ENCODE results near the gene SCRN1. TPM values are rescaled to one million over a fixed set of nuclear protein-coding genes. Genes with fewer than 3 reads are reported as not detected.
"Not testable (repeated sequence)": the region's sequence is repeated elsewhere in the genome, so short reads cannot be mapped to it uniquely, and the experiment has no call there.

Gene SCRN1
- total RNA-seq, 2 donors from 2014 or later, result 9.6 to 13.4 TPM

GRCh38 chr7:29972315-29972669, 17.3 kb downstream of the SCRN1 start:
- ATAC-seq (no peak), DNase-seq (no peak)
- intact Hi-C loops (cut with DNase I, micrococcal nuclease), result no loop called here

- ATAC-seq (no peak), DNase-seq (no peak)
- intact Hi-C loops (cut with DNase I, micrococcal nuclease), result no loop called here
Observed at GRCh38 chr7:29971566-29972314, 17.9 kb downstream of the SCRN1 start.

- DNase-seq, result no peak
- no peak for ATAC-seq
- intact Hi-C loops (cut with DNase I, micrococcal nuclease), result no loop called here
Observed at GRCh38 chr7:29970158-29970557, 19.4 kb downstream of the SCRN1 start.

GRCh38 chr7:29969738-29970137, 19.9 kb downstream of the SCRN1 start:
- intact Hi-C loops (cut with DNase I, micrococcal nuclease), result no loop called here
- ATAC-seq (no peak), DNase-seq (no peak)

- DNase-seq, result no peak
- intact Hi-C loops (cut with DNase I, micrococcal nuclease), result no loop called here
- no peak for ATAC-seq
Observed at GRCh38 chr7:29968683-29969395, 20.8 kb downstream of the SCRN1 start.

- DNase-seq (no peak), ATAC-seq (no peak)
- intact Hi-C loops (cut with DNase I, micrococcal nuclease), result no loop called here
Observed at GRCh38 chr7:29965030-29965429, 24.6 kb downstream of the SCRN1 start.

GRCh38 chr7:29962035-29962434, 27.6 kb downstream of the SCRN1 start:
- ATAC-seq (no peak), DNase-seq (no peak)
- intact Hi-C loops (cut with DNase I, micrococcal nuclease), result no loop called here

GRCh38 chr7:29961611-29962010, 28.0 kb downstream of the SCRN1 start:
- DNase-seq; intact Hi-C loops (cut with DNase I, micrococcal nuclease); ATAC-seq: not testable (repeated sequence)

- no peak for DNase-seq
- no peak for ATAC-seq
- intact Hi-C loops (cut with DNase I, micrococcal nuclease), result no loop called here
Observed at GRCh38 chr7:29958667-29959358, 30.8 kb downstream of the SCRN1 start.

GRCh38 chr7:29957521-29958310, 31.9 kb downstream of the SCRN1 start:
- ATAC-seq (no peak), DNase-seq (no peak)
- intact Hi-C loops (cut with DNase I, micrococcal nuclease), result no loop called here

GRCh38 chr7:29956487-29956836, 33.1 kb downstream of the SCRN1 start:
- no peak for DNase-seq
- ATAC-seq, result no peak
- intact Hi-C loops (cut with DNase I, micrococcal nuclease), result no loop called here

- intact Hi-C loops (cut with DNase I, micrococcal nuclease), result no loop called here
- peak in 1 of 2 donors; percentile 15 for DNase-seq
- no peak for ATAC-seq
Observed at GRCh38 chr7:29955799-29956486, 33.7 kb downstream of the SCRN1 start.

- intact Hi-C loops (cut with DNase I, micrococcal nuclease), result no loop called here
- DNase-seq (no peak), ATAC-seq (no peak)
Observed at GRCh38 chr7:29955075-29955792, 34.4 kb downstream of the SCRN1 start.

GRCh38 chr7:29953726-29954347, 35.8 kb downstream of the SCRN1 start:
- ATAC-seq, result no peak
- no peak for DNase-seq
- intact Hi-C loops (cut with DNase I, micrococcal nuclease), result no loop called here

- intact Hi-C loops (cut with DNase I, micrococcal nuclease), result no loop called here
- no peak for ATAC-seq
- DNase-seq, result no peak
Observed at GRCh38 chr7:29951206-29951605, 38.4 kb downstream of the SCRN1 start.

- no peak for DNase-seq
- no peak for ATAC-seq
- intact Hi-C loops (cut with DNase I, micrococcal nuclease), result no loop called here
Observed at GRCh38 chr7:29950480-29950879, 39.1 kb downstream of the SCRN1 start.

- no peak for DNase-seq
- no peak for ATAC-seq
- intact Hi-C loops (cut with DNase I, micrococcal nuclease), result no loop called here
Observed at GRCh38 chr7:29948587-29948986, 41.0 kb downstream of the SCRN1 start.

All from left colon (tissue), 2 donors.